ENCODE data around the gene RAB14.
"Not testable (repeated sequence)": the region's sequence is repeated elsewhere in the genome, so short reads cannot be mapped to it uniquely, and the experiment has no call there.

RAB14 gene

DNA sequence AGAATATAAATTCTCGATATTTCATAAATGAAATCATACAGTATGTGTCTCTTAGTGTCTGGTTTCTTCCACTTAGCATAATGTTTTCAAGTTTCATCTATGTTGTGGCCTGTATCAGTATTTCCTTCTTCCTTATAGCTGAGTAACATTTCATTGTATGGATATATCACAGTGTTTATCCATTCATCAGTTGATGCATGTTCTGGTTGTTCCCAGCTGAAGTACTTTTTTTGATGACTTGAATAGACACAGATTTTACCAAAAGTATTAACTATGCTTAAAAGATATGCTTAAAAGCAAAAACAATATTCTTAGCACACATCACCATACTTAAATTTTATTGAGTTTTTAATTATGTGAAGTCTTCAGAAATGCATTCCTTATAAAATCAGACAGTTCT, 12.7 kb downstream of the RAB14 start:
- no peak for DNase-seq

DNA sequence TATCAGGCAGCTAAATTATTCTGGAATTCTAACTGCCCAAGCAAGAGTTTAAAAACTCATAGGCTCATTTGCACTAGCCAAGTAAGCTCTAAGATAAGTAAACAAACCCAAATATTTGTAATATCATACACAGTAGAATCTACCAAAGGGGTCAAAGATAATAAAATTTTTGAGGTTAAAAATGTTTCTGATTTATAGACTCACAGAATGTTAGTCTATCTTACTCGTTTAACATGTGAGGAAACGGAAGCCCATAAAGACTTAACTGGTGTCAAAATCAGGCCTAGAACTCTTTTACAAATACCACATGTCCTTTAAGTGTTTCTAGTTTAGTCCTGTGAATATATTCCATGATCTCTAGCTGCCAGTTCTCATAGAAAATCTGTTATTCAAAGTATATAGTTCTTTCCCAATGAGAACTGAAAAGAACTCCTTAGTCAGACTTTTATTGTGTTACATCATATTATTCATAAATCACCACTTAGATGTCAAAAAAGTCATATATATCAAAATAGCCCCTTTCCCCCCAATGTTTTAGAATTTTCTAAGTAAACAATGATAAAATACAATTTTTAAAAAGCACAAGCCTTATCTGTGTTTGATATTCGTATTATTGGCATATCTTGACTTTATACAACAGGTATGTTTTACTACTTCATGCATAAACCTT, 13.9 kb downstream of the RAB14 start:
- DNase-seq, result no peak

DNA sequence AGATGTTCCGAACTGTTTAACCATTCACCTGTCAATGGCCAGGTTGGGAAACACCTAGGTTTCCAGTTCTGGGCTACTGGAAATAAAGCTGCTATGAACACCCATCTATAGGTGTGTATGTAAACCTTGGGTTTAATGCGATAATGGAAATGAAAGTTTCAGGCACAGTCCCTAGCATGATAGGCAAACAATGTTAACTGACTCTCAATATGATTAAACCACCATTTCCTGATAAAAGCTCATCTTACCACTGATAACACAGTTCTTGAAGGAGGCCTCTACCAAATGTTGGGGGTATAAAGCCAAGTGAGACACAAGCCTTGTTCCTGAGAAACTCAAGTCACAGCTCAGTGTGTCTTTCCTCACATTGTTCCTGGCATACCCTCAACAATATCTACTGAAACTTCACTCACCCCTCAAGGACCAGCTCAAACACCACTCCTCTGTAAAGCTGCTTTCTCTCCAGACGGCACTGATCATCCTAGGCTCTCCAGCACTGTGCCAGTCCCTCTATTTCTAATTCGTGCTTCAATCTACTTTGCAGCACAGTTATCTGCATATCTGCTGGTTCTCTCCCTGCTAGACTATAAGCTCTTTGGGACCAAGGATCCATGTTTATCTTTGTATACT, 15.8 kb downstream of the RAB14 start:
- DNase-seq, result no peak

DNA sequence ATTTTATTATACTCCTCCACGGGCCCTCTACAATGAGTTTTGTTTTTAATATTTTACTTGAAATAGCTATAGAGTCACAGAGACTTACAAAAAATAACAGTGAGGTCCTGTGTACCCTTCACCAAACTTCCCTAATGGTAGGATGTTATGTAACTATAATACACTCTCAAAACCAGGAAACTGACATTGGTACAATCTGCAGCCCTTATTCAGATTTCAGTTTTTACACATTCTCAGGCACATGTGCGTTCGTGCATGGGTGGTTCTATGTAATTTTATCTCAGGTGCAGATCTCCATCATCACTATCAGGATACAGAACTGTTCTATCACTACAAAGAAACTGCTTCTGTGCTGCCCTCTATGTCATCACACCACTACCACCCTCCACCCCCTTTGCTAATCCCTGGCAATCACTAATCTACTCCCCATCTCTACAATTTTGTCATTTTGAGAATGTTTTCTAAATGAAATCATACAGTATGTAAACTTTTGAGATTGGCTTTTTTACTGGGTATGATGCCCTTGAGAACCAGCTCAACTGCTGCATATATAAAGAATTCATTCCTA, 16.4 kb downstream of the RAB14 start:
- no peak for DNase-seq

- no peak for DNase-seq
Measured at GRCh38 chr9:121184463-121184862, 17.2 kb downstream of the RAB14 start.

DNA sequence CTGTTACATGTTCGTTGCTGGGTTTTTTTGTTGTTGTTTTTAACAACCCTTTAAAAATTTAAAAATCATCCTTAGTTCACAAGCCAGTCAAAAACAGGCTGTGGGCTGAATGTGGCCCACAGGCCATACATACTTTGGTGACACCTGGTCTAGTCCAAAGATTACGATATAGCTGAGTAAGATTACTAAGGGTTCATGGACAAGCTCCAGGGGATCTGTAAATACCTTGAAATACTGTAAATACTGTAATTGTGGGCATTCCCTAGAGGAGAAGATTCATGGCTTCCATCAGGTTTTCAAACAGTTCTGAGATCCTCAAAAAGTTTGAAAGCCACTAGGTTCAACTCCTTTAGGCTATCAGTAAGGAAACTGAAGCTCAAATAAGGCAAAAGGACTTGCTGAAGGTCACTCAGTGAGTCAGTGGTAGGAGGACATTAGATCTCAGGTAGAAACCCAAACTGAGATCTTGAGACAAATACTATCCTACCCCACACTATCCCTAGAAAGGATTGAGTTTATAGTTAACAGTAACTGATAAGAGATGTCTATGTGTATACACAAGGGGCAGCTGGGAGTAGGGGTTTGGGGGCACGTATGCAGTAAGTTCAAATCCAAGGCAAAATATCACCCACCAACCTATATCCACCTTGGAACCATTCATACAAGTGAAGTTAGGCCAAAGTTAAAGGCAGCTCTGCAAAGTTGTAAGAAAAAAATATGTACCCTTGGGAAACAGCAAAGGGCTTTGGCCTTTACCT, 17.8 kb downstream of the RAB14 start:
- no peak for DNase-seq

GRCh38 chr9:121182989-121183388, 18.7 kb downstream of the RAB14 start:
- DNase-seq, result no peak

GRCh38 chr9:121182101-121182836, 19.4 kb downstream of the RAB14 start:
- no peak for DNase-seq

GRCh38 chr9:121179930-121180681, 21.6 kb downstream of the RAB14 start:
- DNase-seq, result no peak

GRCh38 chr9:121179373-121179721, 22.3 kb downstream of the RAB14 start:
- DNase-seq, result not testable (repeated sequence)

DNA sequence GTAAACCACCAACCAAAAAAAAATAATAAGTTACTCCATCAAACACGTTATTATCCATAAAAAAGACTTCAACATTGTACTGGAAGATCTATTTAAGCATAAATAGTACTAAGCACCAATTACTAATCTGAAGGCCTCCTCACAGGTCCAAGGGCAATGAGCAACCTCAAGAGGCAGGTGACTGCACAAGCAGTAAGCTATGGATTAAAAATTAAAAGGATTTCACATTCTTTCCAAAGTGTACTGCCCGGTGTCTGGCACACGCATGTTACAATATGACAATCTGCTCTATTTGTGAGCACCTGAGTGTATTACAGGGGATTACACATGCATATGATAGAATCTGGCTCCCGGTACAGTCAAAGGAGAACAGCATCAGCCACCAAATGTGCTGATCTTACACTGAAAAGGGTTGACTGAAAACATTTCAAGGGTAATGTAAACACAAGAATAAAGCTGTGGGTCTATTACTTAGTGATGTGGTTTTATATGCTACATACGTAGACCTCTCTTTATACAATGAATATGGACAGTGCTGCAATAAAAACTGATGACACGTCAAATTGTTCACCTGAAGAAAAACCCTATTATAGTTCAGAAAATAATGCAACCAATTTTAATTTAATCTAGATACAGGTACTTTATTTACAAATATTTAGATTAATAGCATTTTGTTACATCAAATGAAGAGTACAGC, 22.8 kb downstream of the RAB14 start:
- DNase-seq, result no peak

GRCh38 chr9:121173501-121173900, 28.2 kb downstream of the RAB14 start:
- no peak for DNase-seq

- DNase-seq, result no peak
Measured at GRCh38 chr9:121172726-121173487, 28.8 kb downstream of the RAB14 start.

- no peak for DNase-seq
Measured at GRCh38 chr9:121171236-121171635, 30.4 kb downstream of the RAB14 start.

GRCh38 chr9:121169094-121169601, 32.5 kb downstream of the RAB14 start:
- DNase-seq, result no peak

DNA sequence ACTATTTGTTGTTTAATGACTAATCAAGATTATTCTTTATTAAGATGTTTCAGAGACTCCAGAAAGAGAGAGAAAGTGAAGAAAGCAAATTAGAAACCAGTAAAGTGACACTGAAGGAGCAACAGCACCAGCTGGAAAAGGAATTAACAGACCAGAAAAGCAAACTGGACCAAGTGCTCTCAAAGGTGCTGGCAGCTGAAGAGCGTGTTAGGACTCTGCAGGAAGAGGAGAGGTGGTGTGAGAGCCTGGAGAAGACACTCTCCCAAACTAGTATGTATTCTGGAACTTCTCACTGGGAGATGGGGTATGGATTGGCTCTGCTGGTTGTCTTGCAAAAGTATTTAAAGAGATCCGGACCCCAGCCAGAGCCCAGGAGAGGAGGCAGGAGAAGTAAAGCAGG, 33.6 kb downstream of the RAB14 start:
- no peak for DNase-seq

GRCh38 chr9:121160025-121160424, 41.6 kb downstream of the RAB14 start:
- no peak for DNase-seq

DNA sequence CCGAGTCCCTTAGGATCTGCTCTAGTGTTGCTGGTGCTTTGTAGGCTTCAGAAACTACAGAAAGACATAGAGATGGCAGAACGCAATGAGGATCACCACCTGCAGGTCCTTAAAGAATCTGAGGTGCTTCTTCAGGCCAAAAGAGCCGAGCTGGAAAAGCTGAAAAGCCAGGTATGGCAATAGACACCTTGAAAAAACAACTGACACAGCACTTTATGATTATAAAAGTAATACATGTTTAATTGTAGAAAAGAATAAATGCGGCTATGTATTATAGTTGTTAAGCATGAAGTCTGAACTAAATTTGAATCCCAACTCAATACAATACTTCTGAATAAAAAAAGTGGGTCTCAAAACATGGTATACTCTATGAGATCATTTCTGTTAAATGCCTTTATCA, 43.7 kb downstream of the RAB14 start:
- DNase-seq, result no peak

DNA sequence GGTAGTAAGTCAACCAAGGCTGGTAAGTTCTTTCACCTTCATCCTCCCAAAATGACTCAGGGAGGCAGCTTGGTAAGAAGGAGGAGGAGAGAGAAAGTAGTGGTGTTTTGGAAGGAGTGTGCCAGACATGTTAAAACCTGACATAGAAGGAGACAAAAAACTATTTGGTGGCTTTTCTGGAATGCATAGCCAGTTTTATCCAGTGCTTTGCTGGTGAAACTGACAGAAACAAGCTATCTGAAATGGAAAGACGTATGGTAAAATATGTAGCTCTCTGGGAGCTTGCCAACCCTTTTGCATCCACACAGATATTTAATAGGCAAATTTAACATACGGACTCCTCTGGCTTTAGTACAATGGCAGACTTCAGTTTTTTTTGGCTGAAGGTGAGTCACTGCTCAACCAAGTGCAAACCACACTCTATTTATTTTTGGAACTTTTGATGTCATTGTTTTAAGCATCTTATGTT, 45.4 kb downstream of the RAB14 start:
- DNase-seq, result no peak

GRCh38 chr9:121154782-121155181, 46.9 kb downstream of the RAB14 start:
- DNase-seq, result no peak

GRCh38 chr9:121153642-121154041, 48.0 kb downstream of the RAB14 start:
- DNase-seq, result no peak

Measured in NCI-H1436 (cell line).